K562 (cell line): Measurements from ENCODE around the gene ADGRD1.

Experiments
- CBX2 ChIP-seq: fragments of 200-600 bp; sonication (generic); IDR thresholded peaks from one replicate; pipeline ENCODE4 v1.6.1; 2012; ENCODE audit warnings: mild to moderate bottlenecking, low read length, inconsistent platforms; ENCODE audit not compliant: insufficient read depth, poor library complexity, severe bottlenecking
- CCAR2 ChIP-seq: fragments of 200-400 bp; formaldehyde crosslinking; IDR thresholded peaks from 2 replicates; pipeline ENCODE4 v1.6.1; 2017; ENCODE audit warnings: mild to moderate bottlenecking, low read depth, low read length
- CEBPB ChIP-seq: fragments of 450-650 bp; IDR thresholded peaks from 2 replicates; pipeline ENCODE4 v1.6.1; 2016; ENCODE audit warnings: missing genetic modification characterization, missing compliant biosample characterization
- MAX ChIP-seq: sonication (generic); formaldehyde crosslinking; IDR thresholded peaks from 2 replicates; pipeline ENCODE4 v1.9.0; 2022; ENCODE audit warnings: mild to moderate bottlenecking, missing genetic modification reagents
- MTA2 ChIP-seq: fragments of 450-650 bp; IDR thresholded peaks from 2 replicates; pipeline ENCODE4 v1.6.1; 2016; ENCODE audit warnings: low read depth
- NR2C1 ChIP-seq, 2 experiments: fragments of 450-650 bp; IDR thresholded peaks; 2 replicates each; pipeline ENCODE4 v1.6.1; 2017; ENCODE audit warnings: mild to moderate bottlenecking in 2 of 2, antibody characterized with exemption in 1 of 2, inconsistent platforms in 1 of 2, missing compliant biosample characterization in 1 of 2, missing genetic modification characterization in 1 of 2
- SIN3A ChIP-seq, 2 experiments: fragments of 150-350 bp in 1 of 2; IDR thresholded peaks; 2 replicates each; pipeline ENCODE4 v1.6.1; 2011 to 2016; ENCODE audit warnings: borderline replicate concordance in 2 of 2, low read depth in 2 of 2, low read length in 2 of 2, mild to moderate bottlenecking in 2 of 2, moderate library complexity in 2 of 2; ENCODE audit not compliant: control insufficient read depth in 1 of 2
- TAF1 ChIP-seq: IDR thresholded peaks from 2 replicates; pipeline ENCODE4 v1.6.1; 2011; ENCODE audit warnings: mild to moderate bottlenecking, low read length, moderate library complexity; ENCODE audit not compliant: insufficient read depth, control insufficient read depth, severe bottlenecking; ENCODE audit errors: extremely low read depth
- TCFL5 ChIP-seq: fragments of 250-450 bp; sonication (Bioruptor Pico); conservative IDR thresholded peaks from 2 replicates; pipeline ENCODE4 v1.6.1; 2021; ENCODE audit warnings: mild to moderate bottlenecking, moderate library complexity, matching md5 sums
- ZBTB2 ChIP-seq: fragments of 450-650 bp; IDR thresholded peaks from 2 replicates; pipeline ENCODE4 v1.6.1; 2016; ENCODE audit warnings: antibody characterized with exemption
- ZNF239 ChIP-seq: fragments of 250-450 bp; sonication (Bioruptor Pico); IDR thresholded peaks from 2 replicates; pipeline ENCODE4 v1.4.0; 2020; ENCODE audit warnings: mild to moderate bottlenecking
- ZNF561 ChIP-seq: fragments of 450-650 bp; formaldehyde crosslinking; conservative IDR thresholded peaks from 2 replicates; pipeline ENCODE4 v1.4.0; 2020; ENCODE audit warnings: mild to moderate bottlenecking, moderate library complexity
- ZNF830 ChIP-seq: fragments of 250-450 bp; sonication (Bioruptor Pico); IDR thresholded peaks from 2 replicates; pipeline ENCODE4 v1.5.0; 2021; ENCODE audit warnings: mild to moderate bottlenecking

- TF ChIP-seq TCFL5 (CRISPR knock-in tag) (no peak), MTA2 (no peak), SIN3A (IDR thresholded peaks at IDR 0.05; ENCODE audit: borderline replicate concordance in 2 of 2, control insufficient read depth in 1 of 2, low read depth in 2 of 2, low read length in 2 of 2) (no peak), ZNF830 (no peak), TAF1 (no peak), MAX (CRISPR knock-in tag) (0 out of 2 replicates have a peak, but pooled peaks have one; percentile 16), ZNF561 (CRISPR knock-in tag) (no peak), NR2C1 (IDR thresholded peaks at IDR 0.05) (no peak), NR2C1 (tag; IDR thresholded peaks at IDR 0.05) (no peak), CCAR2 (no peak), CEBPB (no peak), ZBTB2 (no peak), CBX2 (no peak), ZNF239 (CRISPR knock-in tag) (no peak)
Measured at GRCh38 chr12:131017477-131017991, 63.8 kb downstream of the ADGRD1 start.
